Epithelial cell of prostate (primary cell): Measurements from ENCODE around the gene NEK2.

Source experiments
- DNase-seq: peaks from one replicate; pipeline ENCODE4 v3.0.0-alpha.2; 2011; ENCODE audit warnings: low read depth, low spot score
- H3K27ac ChIP-seq: fragments of 450-650 bp; 2 replicates; pipeline ENCODE4 v1.5.1; 2017; ENCODE audit warnings: mild to moderate bottlenecking

The NEK2 gene

DNA sequence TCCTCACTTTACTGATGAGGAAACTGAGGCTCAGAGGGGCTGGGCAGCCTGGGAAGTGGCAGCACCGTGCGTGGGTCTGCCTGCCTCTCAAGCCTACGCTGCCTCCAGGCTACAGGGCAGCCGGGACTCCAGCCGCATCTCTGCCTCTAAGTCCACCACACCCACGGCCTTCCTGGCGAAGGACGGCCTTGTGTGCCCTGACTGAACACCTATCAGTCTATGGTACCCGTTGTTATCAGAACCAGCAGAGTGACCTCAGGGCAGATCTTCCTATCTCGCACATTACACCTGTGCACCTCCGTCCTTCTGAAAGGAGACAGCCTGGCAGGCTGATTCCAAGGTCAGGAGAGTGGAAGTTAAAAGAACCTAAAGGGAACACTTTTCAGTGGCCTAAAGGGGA lies 60.8 kb downstream of the NEK2 start:
- no peak overlapping the region for H3K27ac ChIP-seq
- DNase-seq: no peak

DNA sequence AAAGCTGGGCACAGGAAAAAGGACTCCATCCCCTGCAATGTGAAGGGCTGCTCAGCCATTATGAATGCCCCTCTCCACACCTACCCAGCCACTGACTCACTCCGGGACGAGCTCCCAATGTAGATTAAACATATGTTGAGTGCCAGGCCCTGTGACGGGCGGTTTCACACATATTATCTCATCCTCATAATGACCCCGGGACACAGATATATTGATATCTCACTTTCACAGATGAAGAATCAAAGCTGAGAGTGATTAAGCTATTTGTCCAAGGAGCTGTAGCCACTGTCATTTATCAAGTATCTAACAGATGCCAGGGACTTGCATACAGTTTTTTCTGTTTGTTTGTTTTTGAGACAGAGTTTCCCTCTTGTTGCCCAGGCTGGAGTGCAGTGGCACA lies 61.5 kb downstream of the NEK2 start:
- no peak for DNase-seq
- H3K27ac ChIP-seq: peak overlapping the region; percentile 27

DNA sequence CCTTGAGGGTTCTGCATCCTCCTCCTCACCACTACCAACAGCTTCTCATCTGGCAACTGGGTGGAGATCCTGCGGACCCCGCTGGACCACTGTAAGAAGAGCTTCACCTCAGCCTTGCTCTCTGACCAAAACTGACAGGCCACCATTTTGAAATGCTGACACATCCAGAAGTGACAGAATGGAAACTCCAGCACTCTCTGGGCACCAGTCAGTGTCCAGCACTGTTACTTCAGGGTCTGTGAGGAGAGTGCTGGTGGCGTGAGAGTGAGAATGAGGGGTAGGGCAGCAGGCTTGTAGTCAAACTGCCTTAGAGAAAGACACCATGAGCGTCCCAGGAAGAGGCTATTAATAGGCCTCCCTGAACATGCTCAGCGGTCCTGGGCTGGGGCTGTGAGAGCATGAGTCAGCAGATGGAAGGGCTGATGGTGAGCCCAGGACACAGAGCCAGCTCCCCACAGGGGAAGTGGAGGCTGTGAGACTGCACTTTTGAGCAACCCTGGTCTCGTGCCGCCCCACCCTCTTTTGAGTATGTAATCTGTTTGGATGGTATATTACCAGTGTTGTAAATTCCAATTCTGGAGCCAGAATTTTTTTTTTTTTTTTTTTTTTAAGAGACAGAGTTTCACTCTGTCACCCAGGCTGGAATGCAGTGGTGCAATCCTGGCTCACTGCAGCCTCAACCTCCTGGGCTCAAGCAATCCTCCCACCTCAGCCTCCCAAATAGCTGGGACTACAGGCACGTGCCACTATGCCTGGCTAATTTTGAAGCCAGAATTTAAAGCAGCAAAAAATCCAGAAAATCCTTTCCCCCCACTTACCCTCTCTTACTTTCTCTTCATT lies 62.1 kb downstream of the NEK2 start:
- H3K27ac ChIP-seq: peak overlapping the region; percentile 27
- DNase-seq: peak; percentile 63

DNA sequence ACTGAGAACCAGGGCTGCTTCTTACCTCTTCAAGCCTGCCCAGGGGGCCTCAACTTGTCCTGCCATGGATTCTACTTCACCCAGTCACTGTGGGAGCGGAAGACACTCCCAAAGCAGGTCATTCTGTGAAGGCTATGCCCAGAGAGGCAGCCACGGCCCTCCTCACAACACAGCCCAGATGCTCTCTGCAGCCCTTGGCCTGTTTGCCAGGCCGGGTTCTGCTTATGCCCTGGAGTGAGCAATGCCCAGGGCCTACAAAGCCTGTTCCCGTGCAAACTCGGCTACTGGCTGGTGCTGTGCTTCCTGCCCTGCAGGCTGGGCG lies 62.7 kb downstream of the NEK2 start:
- no peak for DNase-seq
- peak overlapping the region; percentile 27 for H3K27ac ChIP-seq
